ENCODE data around the gene ZBTB33.

GRCh38 chrX:120262859-120263708, 12.5 kb downstream of the ZBTB33 start:
- TF ChIP-seq CTCF (conservative IDR thresholded peaks at IDR 0.05; ENCODE audit: low read length) (no peak), EZH2phosphoT487 (IDR thresholded peaks at IDR 0.05; ENCODE audit: borderline replicate concordance) (no peak)

All from Loucy (cell line).